Thyroid gland (tissue), 4 donors: ENCODE data around the gene RETSAT.

Experiments used
- CTCF ChIP-seq, 6 experiments: fragments of 200-600 bp in 3 of 6; fragments of 450-650 bp in 3 of 6; sonication (generic) in 3 of 6; IDR thresholded peaks; one replicate each; pipeline ENCODE4 v1.5.1; 2016 to 2019; ENCODE audit warnings: antibody characterized with exemption in 6 of 6, mild to moderate bottlenecking in 2 of 6, inconsistent platforms in 1 of 6, moderate library complexity in 1 of 6
- POLR2A ChIP-seq, 2 donors: fragments of 450-650 bp; IDR thresholded peaks; one replicate each; pipeline ENCODE4 v1.6.1; 2017; ENCODE audit warnings: antibody characterized with exemption in 2 of 2, mild to moderate bottlenecking in 2 of 2, moderate library complexity in 1 of 2

- TF ChIP-seq CTCF (IDR thresholded peaks at IDR 0.05) (no peak), POLR2A (IDR thresholded peaks at IDR 0.05) (no peak)
Observed at GRCh38 chr2:85319796-85320195, 34.5 kb downstream of the RETSAT start.
